WERI-Rb-1 (cell line): ENCODE results near the gene BCKDK.
"Not testable (repeated sequence)": the region's sequence is repeated elsewhere in the genome, so short reads cannot be mapped to it uniquely, and the experiment has no call there.

Experiments
- DNase-seq: peaks from one replicate; pipeline ENCODE4 v3.0.0-alpha.2; 2020
- H3K27ac ChIP-seq: fragments of 250-450 bp; sonication (Bioruptor Pico); 2 replicates; pipeline ENCODE4 v1.5.1; 2020; ENCODE audit warnings: mild to moderate bottlenecking, moderate library complexity
- H3K27me3 ChIP-seq: fragments of 250-450 bp; sonication (Bioruptor Pico); 2 replicates; pipeline ENCODE4 v1.5.1; 2021; ENCODE audit warnings: mild to moderate bottlenecking, low read depth, moderate library complexity; ENCODE audit not compliant: insufficient read depth, severe bottlenecking
- H3K36me3 ChIP-seq: fragments of 250-450 bp; sonication (Bioruptor Pico); 2 replicates; pipeline ENCODE4 v1.5.1; 2020; ENCODE audit warnings: mild to moderate bottlenecking, moderate library complexity
- H3K4me3 ChIP-seq: 2 replicates; pipeline ENCODE4 v1.5.1; 2011; ENCODE audit warnings: low read depth, mild to moderate bottlenecking, control low read depth, low read length
- H3K9me3 ChIP-seq: fragments of 250-450 bp; sonication (Bioruptor Pico); 2 replicates; pipeline ENCODE4 v1.5.1; 2021; ENCODE audit warnings: mild to moderate bottlenecking, moderate library complexity; ENCODE audit not compliant: severe bottlenecking
- CTCF ChIP-seq: IDR thresholded peaks from 2 replicates; pipeline ENCODE4 v1.5.1; 2011; ENCODE audit warnings: low read depth, mild to moderate bottlenecking, control low read depth, inconsistent platforms, low read length

Gene BCKDK

GRCh38 chr16:31094088-31094423, 14.1 kb upstream of the BCKDK start:
- Histone ChIP-seq H3K36me3 (peaks cover 30% of the 10 kb centered on the region), H3K4me3 (peak overlapping the region; percentile 96), H3K9me3 (no peaks in the 10 kb centered on the region), H3K27ac (peak overlapping the region; percentile 80), H3K27me3 (no peaks in the 10 kb centered on the region)
- TF ChIP-seq CTCF = no peak
- DNase-seq = no peak

GRCh38 chr16:31094424-31095120, 13.6 kb upstream of the BCKDK start, which contains the start of gene VKORC1:
TSS of gene VKORC1 (minus strand) at chr16:31094797. CDS start at chr16:31094729, 68 bp downstream.
- Histone ChIP-seq H3K36me3 (peaks cover 24% of the 10 kb centered on the region), H3K9me3 (no peaks in the 10 kb centered on the region), H3K4me3 (peak within 1 kb of the TSS; percentile 96), H3K27me3 (no peaks in the 10 kb centered on the region), H3K27ac (peak within 1 kb of the TSS; percentile 80)
- DNase-seq = peak; percentile 97
- TF ChIP-seq CTCF = no peak

GRCh38 chr16:31099860-31100638, 8.1 kb upstream of the BCKDK start:
- H3K36me3 ChIP-seq = no peaks in the 10 kb centered on the region
- DNase-seq = no peak
- no peaks in the 10 kb centered on the region for H3K9me3 ChIP-seq
- no peak overlapping the region for H3K4me3 ChIP-seq
- TF ChIP-seq CTCF = no peak
- no peak overlapping the region for H3K27ac ChIP-seq
- no peaks in the 10 kb centered on the region for H3K27me3 ChIP-seq

- DNase-seq = not testable (repeated sequence)
These were observed 7.1 kb upstream of the BCKDK start for GRCh38 chr16:31100876-31101641.

GRCh38 chr16:31105677-31106213, 2.4 kb upstream of the BCKDK start:
- TF ChIP-seq CTCF = peak; percentile 85
- H3K9me3 ChIP-seq = no peaks in the 10 kb centered on the region
- peak overlapping the region; percentile 86 for H3K27ac ChIP-seq
- DNase-seq = peak; percentile 89
- H3K4me3 ChIP-seq = no peak overlapping the region
- H3K27me3 ChIP-seq = no peaks in the 10 kb centered on the region
- H3K36me3 ChIP-seq = peaks cover 17% of the 10 kb centered on the region

More at GRCh38 chr16:31100876-31101641, 7.1 kb upstream of the BCKDK start:
- H3K9me3 ChIP-seq, H3K27ac ChIP-seq, H3K4me3 ChIP-seq, H3K27me3 ChIP-seq, H3K36me3 ChIP-seq: not testable (repeated sequence)
